HepG2 (cell line): Measurements from ENCODE around the gene SKI. TPM values are rescaled to one million over a fixed set of nuclear protein-coding genes. Genes with fewer than 3 reads are reported as not detected.
A peak's percentile ranks its signal among the peaks of the same experiment; 100 is the strongest.

ENCODE experiments used
- AFF4 ChIP-seq: sonication (generic); formaldehyde crosslinking; IDR thresholded peaks from 2 replicates; pipeline ENCODE4 v1.4.0; 2020; ENCODE audit warnings: missing genetic modification reagents
- FOXJ3 ChIP-seq: sonication (generic); formaldehyde crosslinking; IDR thresholded peaks from 2 replicates; pipeline ENCODE4 v1.4.0; 2020; ENCODE audit warnings: missing genetic modification reagents, mild to moderate bottlenecking, borderline replicate concordance
- FOXK1 ChIP-seq: sonication (generic); formaldehyde crosslinking; IDR thresholded peaks from 2 replicates; pipeline ENCODE4 v1.4.0; 2020; ENCODE audit warnings: low read depth, missing genetic modification reagents, borderline replicate concordance
- GABPB1 ChIP-seq: IDR thresholded peaks from 2 replicates; pipeline ENCODE4 v1.6.1; 2016; ENCODE audit warnings: mild to moderate bottlenecking, missing genetic modification reagents, moderate library complexity, missing compliant biosample characterization
- GLMP ChIP-seq: sonication (generic); formaldehyde crosslinking; IDR thresholded peaks from 2 replicates; pipeline ENCODE4 v1.9.0; 2021; ENCODE audit warnings: missing genetic modification reagents, mild to moderate bottlenecking, borderline replicate concordance
- HMG20B ChIP-seq: conservative IDR thresholded peaks from 2 replicates; pipeline ENCODE4 v1.6.1; 2016; ENCODE audit warnings: missing genetic modification reagents, missing compliant biosample characterization
- HNF4G ChIP-seq, 2 experiments: sonication (generic) in 1 of 2; formaldehyde crosslinking in 1 of 2; IDR thresholded peaks; 2 replicates each; pipeline versions ENCODE4 v1.4.0 to v1.6.1; 2011 to 2020; ENCODE audit warnings: borderline replicate concordance in 2 of 2, low read depth in 2 of 2, mild to moderate bottlenecking in 2 of 2, low read length in 1 of 2, missing genetic modification reagents in 1 of 2, moderate library complexity in 1 of 2
- JARID2 ChIP-seq: sonication (generic); formaldehyde crosslinking; IDR thresholded peaks from 2 replicates; pipeline ENCODE4 v1.8.1; 2023; ENCODE audit warnings: missing genetic modification reagents, inconsistent platforms; ENCODE audit not compliant: insufficient replicate concordance
- MAFG ChIP-seq: sonication (generic); formaldehyde crosslinking; IDR thresholded peaks from 2 replicates; pipeline ENCODE4 v1.5.1; 2020; ENCODE audit warnings: mild to moderate bottlenecking, missing genetic modification reagents
- MYPOP ChIP-seq: sonication (generic); formaldehyde crosslinking; IDR thresholded peaks from 2 replicates; pipeline ENCODE4 v1.8.1; 2023; ENCODE audit warnings: mild to moderate bottlenecking, moderate library complexity, missing genetic modification reagents
- NR0B2 ChIP-seq: sonication (generic); formaldehyde crosslinking; IDR thresholded peaks from 2 replicates; pipeline ENCODE4 v1.4.0; 2020; ENCODE audit warnings: mild to moderate bottlenecking, missing genetic modification reagents
- NR2F1 ChIP-seq, 2 experiments: fragments of 450-650 bp in 1 of 2; formaldehyde crosslinking in 1 of 2; IDR thresholded peaks; 2 replicates each; pipeline versions ENCODE4 v1.5.0 to v1.6.1; 2016 to 2020; ENCODE audit warnings: mild to moderate bottlenecking in 1 of 2, missing compliant biosample characterization in 1 of 2, missing genetic modification reagents in 1 of 2, moderate library complexity in 1 of 2
- PITX1 ChIP-seq: sonication (generic); formaldehyde crosslinking; IDR thresholded peaks from 2 replicates; pipeline ENCODE4 v1.5.1; 2020; ENCODE audit warnings: mild to moderate bottlenecking, missing genetic modification reagents
- SMARCE1 ChIP-seq: fragments of 450-650 bp; IDR thresholded peaks from 2 replicates; pipeline ENCODE4 v1.6.1; 2017; ENCODE audit warnings: borderline replicate concordance
- SMYD3 ChIP-seq: sonication (generic); formaldehyde crosslinking; IDR thresholded peaks from 2 replicates; pipeline ENCODE4 v1.8.1; 2023; ENCODE audit warnings: mild to moderate bottlenecking, missing genetic modification reagents
- ZBTB37 ChIP-seq: sonication (generic); formaldehyde crosslinking; IDR thresholded peaks from 2 replicates; pipeline ENCODE4 v1.4.0; 2020; ENCODE audit warnings: mild to moderate bottlenecking, missing genetic modification reagents
- ZMAT3 ChIP-seq: sonication (generic); formaldehyde crosslinking; conservative IDR thresholded peaks from 2 replicates; pipeline ENCODE4 v1.7.0; 2021; ENCODE audit warnings: missing genetic modification reagents
- ZNF331 ChIP-seq: sonication (generic); formaldehyde crosslinking; IDR thresholded peaks from 2 replicates; pipeline ENCODE4 v1.4.0; 2020; ENCODE audit warnings: missing genetic modification reagents
- ZNF552 ChIP-seq: sonication (generic); formaldehyde crosslinking; IDR thresholded peaks from 2 replicates; pipeline ENCODE4 v1.9.0; 2022; ENCODE audit warnings: missing genetic modification reagents, mild to moderate bottlenecking, borderline replicate concordance
- ZNF788 ChIP-seq: sonication (generic); formaldehyde crosslinking; IDR thresholded peaks from 2 replicates; pipeline ENCODE4 v1.5.0; 2020; ENCODE audit warnings: mild to moderate bottlenecking, missing genetic modification reagents, borderline replicate concordance
- polyA plus RNA-seq, 8 experiments: library from polyadenylated mRNA; depleted of rRNA in 3 of 8; stranded (reverse) in 7 of 8; unstranded in 1 of 8; fragments of >200 nt; fragmentation: Illumina TruSeq in 4 of 8; extraction: Trizol in 4 of 8; gene quantifications; 2 replicates each; pipeline versions ENCODE4 v1.2.1 to v1.2.3, GENCODE V29; 2011 to 2016; ENCODE audit warnings: low read depth in 4 of 8, missing spikeins in 1 of 8, mixed read lengths in 1 of 8; ENCODE audit not compliant: insufficient read depth in 1 of 8
- total RNA-seq, 5 experiments: library from RNA; depleted of rRNA; stranded (reverse); fragments of >200 nt; fragmentation: Illumina TruSeq; extraction: Trizol; gene quantifications; 2 replicates each; pipeline ENCODE4 v1.2.3, GENCODE V29; 2016; ENCODE audit warnings: low read depth in 1 of 5

SKI gene
- total and polyA plus RNA-seq, 2 of the 13 experiments (the other 11 are each of a cell fraction or from before 2014, with no cell fraction given), result 4.7 to 6.9 TPM

- TF ChIP-seq ZBTB37 (CRISPR knock-in tag) (peak; percentile 77), MYPOP (CRISPR knock-in tag) (peak; percentile 69; the same call in 1 of the 2 replicates), FOXJ3 (CRISPR knock-in tag) (peak; percentile 85; the same call in 1 of the 2 replicates), ZNF552 (CRISPR knock-in tag) (no peak), NR0B2 (CRISPR knock-in tag) (peak; percentile 89), GLMP (CRISPR knock-in tag) (no peak), SMARCE1 (no peak), JARID2 (CRISPR knock-in tag) (no peak), MAFG (no peak), NR2F1 (CRISPR knock-in tag; IDR thresholded peaks at IDR 0.05) (no peak; a peak in 2 of 4 replicates), HNF4G (IDR thresholded peaks at IDR 0.05; ENCODE audit: borderline replicate concordance, low read depth, low read length) (peak; percentile 55; the same call in 1 of the 2 replicates), HNF4G (CRISPR knock-in tag; IDR thresholded peaks at IDR 0.05; ENCODE audit: borderline replicate concordance, low read depth) (peak; percentile 78), AFF4 (no peak; the same call in 1 of the 2 replicates), GABPB1 (peak; percentile 72), FOXK1 (CRISPR knock-in tag) (peak; percentile 85), SMYD3 (CRISPR knock-in tag) (no peak), HMG20B (peak; percentile 68), ZNF331 (peak; percentile 52; the same call in 1 of the 2 replicates), ZMAT3 (no peak; the same call in 1 of the 2 replicates), PITX1 (peak; percentile 67), ZNF788 (CRISPR knock-in tag) (peak; percentile 44; the same call in 1 of the 2 replicates)
These were observed 6.1 kb downstream of the SKI start (continued) for GRCh38 chr1:2233997-2234761.
